Smooth muscle cell (in vitro differentiated cells): ENCODE data around the gene ITPK1. TPM values are rescaled to one million over a fixed set of nuclear protein-coding genes. Genes with fewer than 3 reads are reported as not detected.

ENCODE experiments used
- DNase-seq: peaks from one replicate; lab custom pipeline; 2025; ENCODE audit not compliant: unreplicated experiment; lab: John Stamatoyannopoulos, UW
- H2AFZ ChIP-seq: fragments of 200-600 bp; sonication (generic); 2 replicates; pipeline ENCODE4 v1.6.0; 2016; ENCODE audit warnings: antibody characterized with exemption, low read depth, mild to moderate bottlenecking
- H3F3A ChIP-seq: fragments of 200-600 bp; sonication (generic); 2 replicates; pipeline ENCODE4 v1.6.0; 2017; ENCODE audit warnings: antibody characterized with exemption, low read depth
- H3K27ac ChIP-seq: fragments of 200-600 bp; sonication (generic); 2 replicates; pipeline ENCODE4 v1.5.1; 2016; ENCODE audit warnings: low read depth, mild to moderate bottlenecking
- H3K27me3 ChIP-seq: fragments of 200-600 bp; sonication (generic); 2 replicates; pipeline ENCODE4 v1.6.1; 2016; ENCODE audit warnings: low read depth, mild to moderate bottlenecking
- H3K36me3 ChIP-seq: fragments of 200-600 bp; sonication (generic); 2 replicates; pipeline ENCODE4 v1.5.1; 2016; ENCODE audit warnings: low read depth
- H3K4me1 ChIP-seq: fragments of 200-600 bp; sonication (generic); 2 replicates; pipeline ENCODE4 v1.5.1; 2016; ENCODE audit warnings: low read depth
- H3K4me2 ChIP-seq: fragments of 200-600 bp; sonication (generic); 2 replicates; pipeline ENCODE4 v1.6.0; 2016; ENCODE audit warnings: mild to moderate bottlenecking
- H3K4me3 ChIP-seq: fragments of 200-600 bp; sonication (generic); 2 replicates; pipeline ENCODE4 v1.5.1; 2016; ENCODE audit warnings: mild to moderate bottlenecking
- H3K79me2 ChIP-seq: fragments of 200-600 bp; sonication (generic); 2 replicates; pipeline ENCODE4 v1.6.0; 2016; ENCODE audit warnings: low read depth, mild to moderate bottlenecking
- H3K9ac ChIP-seq: fragments of 200-600 bp; sonication (generic); 2 replicates; pipeline ENCODE4 v1.6.0; 2016; ENCODE audit warnings: low read depth
- H3K9me3 ChIP-seq: fragments of 200-600 bp; sonication (generic); replicated peaks from 2 replicates; pipeline ENCODE4 v1.5.1; 2016; ENCODE audit warnings: low read depth
- H4K20me1 ChIP-seq: fragments of 200-600 bp; sonication (generic); 2 replicates; pipeline ENCODE4 v1.6.0; 2016; ENCODE audit warnings: low read depth
- WGBS: methylation state at CpG from one replicate; pipeline ENCODE4 v1.1.7; 2016; ENCODE audit warnings: low lambda C conversion rate; 5-methylcytosine and 5-hydroxymethylcytosine counted together
- polyA plus RNA-seq: library from polyadenylated mRNA; unstranded; fragments of >200 nt; fragmentation: Nextera tagmentation; extraction: Ambion mirVana; gene quantifications from 2 replicates; pipeline ENCODE4 v1.2.1, GENCODE V29; 2016
- total RNA-seq: library from RNA; depleted of rRNA; stranded (reverse); fragments of >200 nt; gene quantifications from 2 replicates; pipeline ENCODE4 v1.2.3, GENCODE V29; 2014
- TF ChIP-seq, protein P1 (sequence below): fragments of 200-600 bp; sonication (generic); IDR thresholded peaks from 2 replicates; pipeline ENCODE4 v1.5.1; 2017; ENCODE audit warnings: borderline replicate concordance, mild to moderate bottlenecking, antibody characterized with exemption; ENCODE audit not compliant: insufficient read depth, poor library complexity, severe bottlenecking

ITPK1 gene
- total and polyA plus RNA-seq, 2 experiments from 2014 or later = 9.2 to 14.2 TPM

DNA sequence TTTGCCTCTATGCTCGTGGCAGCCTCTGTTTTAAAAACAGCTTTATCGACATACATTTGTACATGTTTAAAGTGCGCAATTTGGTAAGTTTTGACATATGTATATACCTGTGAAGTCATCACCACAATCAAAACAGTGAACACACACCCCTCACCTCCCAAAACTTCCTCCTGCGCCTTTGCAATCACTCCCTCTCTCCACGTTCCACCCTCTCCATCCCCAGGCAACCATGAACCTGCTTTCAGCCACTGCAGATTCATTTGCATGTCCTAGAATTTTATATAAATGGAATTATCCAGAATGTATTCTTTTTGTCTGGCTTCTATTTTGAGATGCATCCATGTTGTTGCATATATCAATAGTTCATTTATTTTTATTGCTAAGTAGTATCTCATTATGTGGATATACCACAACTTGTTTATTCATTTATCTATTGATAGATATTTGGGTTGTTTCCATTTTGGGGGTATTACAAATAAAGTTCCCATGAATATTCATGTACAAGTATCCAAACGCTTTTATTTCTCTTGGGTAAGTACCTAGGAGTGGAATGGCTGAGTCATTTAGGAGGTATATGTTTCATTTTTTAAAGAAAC is 208.3 kb downstream of the ITPK1 start:
- Histone ChIP-seq H3K79me2 (no peaks in the 10 kb centered on the region), H3K27ac (no peak overlapping the region), H3K9me3 (no peaks in the 10 kb centered on the region), H2AFZ (no peak overlapping the region), H3K36me3 (no peaks in the 10 kb centered on the region), H3K9ac (no peak overlapping the region), H3K4me1 (no peaks in the 10 kb centered on the region), H3K4me2 (no peak overlapping the region), H4K20me1 (no peaks in the 10 kb centered on the region), H3K4me3 (no peak overlapping the region), H3K27me3 (peaks cover 23% of the 10 kb centered on the region), H3F3A (no peaks in the 10 kb centered on the region)
- 78% methylated on average over 6 of the region's 6 CpGs for WGBS
- no peak for DNase-seq
- TF ChIP-seq, protein P1, sequence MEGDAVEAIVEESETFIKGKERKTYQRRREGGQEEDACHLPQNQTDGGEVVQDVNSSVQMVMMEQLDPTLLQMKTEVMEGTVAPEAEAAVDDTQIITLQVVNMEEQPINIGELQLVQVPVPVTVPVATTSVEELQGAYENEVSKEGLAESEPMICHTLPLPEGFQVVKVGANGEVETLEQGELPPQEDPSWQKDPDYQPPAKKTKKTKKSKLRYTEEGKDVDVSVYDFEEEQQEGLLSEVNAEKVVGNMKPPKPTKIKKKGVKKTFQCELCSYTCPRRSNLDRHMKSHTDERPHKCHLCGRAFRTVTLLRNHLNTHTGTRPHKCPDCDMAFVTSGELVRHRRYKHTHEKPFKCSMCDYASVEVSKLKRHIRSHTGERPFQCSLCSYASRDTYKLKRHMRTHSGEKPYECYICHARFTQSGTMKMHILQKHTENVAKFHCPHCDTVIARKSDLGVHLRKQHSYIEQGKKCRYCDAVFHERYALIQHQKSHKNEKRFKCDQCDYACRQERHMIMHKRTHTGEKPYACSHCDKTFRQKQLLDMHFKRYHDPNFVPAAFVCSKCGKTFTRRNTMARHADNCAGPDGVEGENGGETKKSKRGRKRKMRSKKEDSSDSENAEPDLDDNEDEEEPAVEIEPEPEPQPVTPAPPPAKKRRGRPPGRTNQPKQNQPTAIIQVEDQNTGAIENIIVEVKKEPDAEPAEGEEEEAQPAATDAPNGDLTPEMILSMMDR = no peak

DNA sequence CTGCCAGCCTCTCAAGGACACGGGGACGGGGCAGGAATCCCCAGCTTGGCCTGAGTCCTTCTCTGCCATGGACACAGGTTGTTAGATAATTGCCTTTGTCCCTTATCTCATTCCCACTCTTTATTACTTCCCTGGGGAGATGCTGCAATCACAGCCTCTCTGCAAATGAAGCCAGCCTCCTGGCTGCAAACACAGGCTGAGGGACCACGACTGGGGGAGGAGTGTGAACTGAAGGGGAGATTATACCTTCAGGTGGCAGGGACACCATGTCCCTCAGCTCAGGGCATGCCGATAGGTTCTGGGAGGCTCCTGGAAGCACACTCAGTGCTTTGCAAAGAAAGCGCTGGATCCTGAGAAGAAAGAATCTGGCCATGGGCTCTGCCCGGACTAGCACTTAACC is 208.9 kb downstream of the ITPK1 start:
- no peak overlapping the region for H3K4me3 ChIP-seq
- H2AFZ ChIP-seq = no peak overlapping the region
- no peaks in the 10 kb centered on the region for H3K79me2 ChIP-seq
- no peaks in the 10 kb centered on the region for H3K4me1 ChIP-seq
- TF ChIP-seq, protein P1 = no peak
- H3K4me2 ChIP-seq = no peak overlapping the region
- H3K36me3 ChIP-seq = no peaks in the 10 kb centered on the region
- WGBS = 83% methylated on average over 6 of the region's 6 CpGs
- H3K27me3 ChIP-seq = peaks cover 29% of the 10 kb centered on the region
- H3K9ac ChIP-seq = no peak overlapping the region
- DNase-seq = no peak
- H3K27ac ChIP-seq = no peak overlapping the region
- no peaks in the 10 kb centered on the region for H3F3A ChIP-seq
- no peaks in the 10 kb centered on the region for H3K9me3 ChIP-seq
- H4K20me1 ChIP-seq = no peaks in the 10 kb centered on the region

DNA sequence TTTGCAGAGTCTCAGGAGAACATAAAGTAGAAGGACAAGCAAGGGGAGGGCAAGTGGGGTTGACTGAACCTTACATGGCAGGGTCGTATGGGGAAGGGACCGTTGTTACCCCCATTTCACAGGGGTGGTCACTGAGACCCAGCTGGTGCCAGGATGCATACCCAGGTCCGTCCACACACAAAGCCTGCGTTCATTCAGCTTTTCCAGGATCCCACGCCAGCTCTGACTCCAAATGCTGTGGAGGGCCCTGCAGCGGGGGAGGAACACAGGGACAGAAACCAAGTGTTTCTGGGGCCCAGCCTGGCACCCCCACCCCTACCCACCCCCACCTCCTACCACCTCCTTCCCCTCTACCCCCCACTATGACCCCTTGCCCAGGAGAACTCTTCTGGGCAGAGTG is 209.3 kb downstream of the ITPK1 start:
- TF ChIP-seq, protein P1 = no peak
- no peaks in the 10 kb centered on the region for H3K79me2 ChIP-seq
- no peak overlapping the region for H3K4me2 ChIP-seq
- H2AFZ ChIP-seq = no peak overlapping the region
- H3F3A ChIP-seq = no peaks in the 10 kb centered on the region
- H3K9me3 ChIP-seq = no peaks in the 10 kb centered on the region
- 88% methylated on average over 6 of the region's 6 CpGs for WGBS
- H3K4me1 ChIP-seq = no peaks in the 10 kb centered on the region
- H3K4me3 ChIP-seq = no peak overlapping the region
- no peak for DNase-seq
- H3K9ac ChIP-seq = no peak overlapping the region
- no peak overlapping the region for H3K27ac ChIP-seq
- H3K36me3 ChIP-seq = no peaks in the 10 kb centered on the region
- no peaks in the 10 kb centered on the region for H4K20me1 ChIP-seq
- H3K27me3 ChIP-seq = peaks cover 30% of the 10 kb centered on the region

DNA sequence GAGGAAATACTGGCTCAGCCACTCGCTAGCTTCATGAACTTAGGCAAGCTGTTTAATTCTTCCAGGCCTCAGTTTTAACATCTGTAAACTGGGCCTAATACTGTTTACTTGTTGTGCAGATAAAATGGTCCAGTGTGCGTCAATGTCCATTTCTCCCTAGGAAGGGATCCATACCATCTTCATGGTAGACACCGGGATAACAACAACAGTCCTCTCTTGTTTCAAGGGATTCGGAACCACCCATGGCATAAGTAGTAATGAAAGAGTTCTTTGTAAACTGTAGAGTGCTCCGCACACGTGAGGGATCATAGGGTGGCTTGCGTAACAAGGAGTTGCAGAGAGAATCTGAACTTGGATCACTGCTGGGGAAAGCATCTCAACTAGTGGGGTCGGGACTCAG is 210.1 kb downstream of the ITPK1 start:
- H3F3A ChIP-seq = no peaks in the 10 kb centered on the region
- H2AFZ ChIP-seq = no peak overlapping the region
- no peak overlapping the region for H3K9ac ChIP-seq
- no peaks in the 10 kb centered on the region for H3K36me3 ChIP-seq
- DNase-seq = no peak
- peaks cover 30% of the 10 kb centered on the region for H3K27me3 ChIP-seq
- TF ChIP-seq, protein P1 = no peak
- WGBS = 90% methylated on average over 8 of the region's 8 CpGs
- no peak overlapping the region for H3K27ac ChIP-seq
- no peaks in the 10 kb centered on the region for H3K4me1 ChIP-seq
- no peak overlapping the region for H3K4me3 ChIP-seq
- H3K9me3 ChIP-seq = no peaks in the 10 kb centered on the region
- no peak overlapping the region for H3K4me2 ChIP-seq
- H4K20me1 ChIP-seq = no peaks in the 10 kb centered on the region
- no peaks in the 10 kb centered on the region for H3K79me2 ChIP-seq
